GM21717 (cell line): ENCODE measurements around the gene STK16.
A peak's percentile ranks its signal among the peaks of the same experiment; 100 is the strongest.
"Not testable (repeated sequence)": the region's sequence is repeated elsewhere in the genome, so short reads cannot be mapped to it uniquely, and the experiment has no call there.

Source experiments
- ATAC-seq: cut with Tn5 transposase; IDR thresholded peaks from one replicate; pipeline ENCODE4 v1.9.1; 2021; ENCODE audit warnings: mild to moderate bottlenecking, moderate library complexity; ENCODE audit not compliant: unreplicated experiment

The STK16 gene

DNA sequence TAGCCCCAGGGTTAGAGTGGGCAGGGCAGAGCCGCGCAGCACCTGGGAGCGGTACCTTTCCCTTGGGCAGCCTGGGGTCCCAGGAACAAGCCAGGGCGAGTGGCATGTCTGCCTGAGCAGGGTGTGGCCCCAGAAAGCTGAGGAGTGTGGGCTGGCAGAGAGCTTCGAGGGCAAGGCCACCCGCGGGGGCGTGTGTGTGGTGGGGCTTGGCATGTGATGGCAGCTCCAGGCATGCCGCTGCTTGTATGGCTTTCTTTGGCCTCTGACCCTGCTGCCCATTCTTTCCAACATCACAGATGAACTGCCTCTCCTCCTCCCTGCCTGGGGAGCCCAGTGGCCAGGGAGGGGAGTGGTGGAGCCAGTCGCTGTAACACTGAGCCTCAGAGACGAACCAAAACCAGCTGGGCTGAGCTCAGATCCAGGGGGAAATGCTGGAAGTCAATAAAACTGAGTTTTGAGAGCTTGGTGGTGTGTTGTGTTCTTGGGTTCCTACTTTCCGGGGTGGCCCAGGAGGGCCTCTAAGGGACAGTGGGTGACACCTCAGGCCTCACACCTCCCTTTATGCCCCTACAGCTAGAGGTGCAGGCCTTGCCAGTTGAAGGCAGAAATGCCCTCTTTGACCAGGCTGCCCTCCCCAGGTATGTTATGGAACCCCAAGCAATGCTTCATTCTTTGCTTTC, 41.3 kb downstream of the STK16 start:
- ATAC-seq: no peak

DNA sequence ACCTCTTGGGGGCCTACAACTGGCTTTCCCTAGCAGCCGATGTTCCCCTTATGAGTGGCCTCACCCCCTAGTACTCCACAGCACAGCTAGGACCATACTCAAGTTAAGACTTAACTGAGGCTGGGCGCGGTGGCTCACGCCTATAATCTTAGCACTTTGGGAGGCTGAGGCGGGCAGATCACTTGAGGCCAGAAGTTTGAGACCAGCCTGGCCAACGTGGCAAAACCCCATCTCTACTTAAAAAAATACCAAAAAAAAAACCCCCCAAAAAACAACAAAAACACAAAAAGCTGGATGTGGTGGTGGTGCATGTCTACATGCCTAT, 41.8 kb downstream of the STK16 start:
- ATAC-seq: not testable (repeated sequence)

DNA sequence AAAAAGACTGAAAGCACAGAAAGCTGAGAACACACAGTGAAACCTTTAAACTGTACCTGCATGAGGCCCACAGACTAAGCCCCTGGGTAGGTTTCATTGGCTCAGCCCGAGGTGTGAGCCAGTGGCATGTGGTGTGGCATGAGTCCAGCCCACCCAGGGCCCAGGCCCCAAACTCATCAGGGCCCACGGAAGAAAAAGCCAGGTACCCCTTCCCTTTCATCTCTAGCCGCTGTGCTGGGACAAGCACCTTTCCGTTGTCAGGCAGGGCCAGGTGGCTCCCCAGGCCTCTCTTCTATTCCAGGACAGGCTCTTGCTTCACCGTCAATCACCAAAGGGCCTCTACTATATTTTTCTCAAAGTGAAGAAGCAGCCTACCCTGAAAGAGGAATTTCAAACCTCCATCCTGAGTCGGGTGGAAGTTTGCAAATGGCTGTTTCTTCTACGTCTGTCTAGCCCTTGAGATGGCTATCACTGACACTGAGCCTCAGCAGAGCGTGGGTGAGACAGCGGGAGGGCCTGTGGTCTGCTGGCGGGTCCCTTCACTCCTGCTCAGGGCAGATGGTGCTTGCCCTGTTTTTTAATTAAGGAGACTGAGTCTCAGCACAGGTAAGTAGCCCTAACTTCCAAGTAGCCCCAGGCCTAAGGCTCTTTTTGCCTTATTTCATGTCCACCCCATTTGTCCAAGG, 42.4 kb downstream of the STK16 start:
- no peak for ATAC-seq

DNA sequence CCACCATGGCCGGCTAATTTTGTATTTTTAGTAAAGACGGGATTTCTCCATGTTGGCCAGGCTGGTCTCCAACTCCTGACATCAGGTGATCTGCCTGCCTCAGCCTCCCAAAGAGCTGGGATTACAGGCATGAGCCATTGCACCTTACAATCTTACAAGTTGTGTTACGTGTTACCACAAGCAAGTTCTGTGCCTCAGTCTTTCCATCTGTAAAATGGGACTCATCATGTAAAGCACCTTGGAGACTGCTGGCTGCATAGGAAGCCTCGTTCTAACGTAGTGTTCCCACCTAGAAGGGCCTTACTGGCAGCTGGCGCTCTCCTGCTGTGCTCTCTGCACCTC, 43.9 kb downstream of the STK16 start:
- no peak for ATAC-seq

DNA sequence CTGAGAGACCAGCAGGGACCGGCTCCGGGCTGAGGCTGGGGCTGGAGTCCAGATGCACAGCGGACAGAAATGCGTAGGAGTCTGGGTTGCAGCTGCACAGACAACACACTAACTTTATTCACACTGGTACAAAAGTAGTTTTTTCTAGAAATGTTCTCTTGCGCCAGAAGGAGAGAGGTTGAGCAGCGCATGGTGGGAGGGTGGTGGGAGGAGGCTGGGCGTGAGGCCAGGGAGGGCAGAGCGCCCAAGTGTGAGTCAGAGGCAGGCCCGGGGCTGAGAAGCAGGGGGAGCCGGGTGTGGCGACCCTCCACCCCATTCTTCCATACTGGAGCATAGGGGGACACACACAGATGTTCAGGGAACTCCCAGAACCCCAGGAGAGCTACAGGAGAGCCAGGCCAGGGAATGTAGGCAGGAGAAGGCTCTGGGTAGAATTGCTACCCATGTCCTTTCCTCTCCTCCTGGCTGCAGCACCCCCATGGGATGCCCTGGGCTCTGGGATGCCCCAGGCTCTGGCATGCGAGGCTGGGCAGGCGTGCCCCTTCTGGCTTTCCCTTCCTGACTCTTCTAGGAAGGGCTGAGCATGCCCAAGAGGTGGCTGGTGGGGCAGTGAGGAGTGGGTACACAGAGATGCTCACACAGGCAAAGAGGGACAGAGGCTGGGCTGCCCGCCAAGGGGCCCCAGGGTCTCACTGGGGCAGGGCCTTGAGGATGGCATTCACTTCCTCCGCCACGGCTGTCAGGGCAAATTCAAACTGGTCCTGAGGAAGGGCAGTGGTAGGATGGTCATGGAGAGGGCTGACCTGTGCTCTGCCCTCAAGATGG, 44.5 kb downstream of the STK16 start:
- no peak for ATAC-seq

DNA sequence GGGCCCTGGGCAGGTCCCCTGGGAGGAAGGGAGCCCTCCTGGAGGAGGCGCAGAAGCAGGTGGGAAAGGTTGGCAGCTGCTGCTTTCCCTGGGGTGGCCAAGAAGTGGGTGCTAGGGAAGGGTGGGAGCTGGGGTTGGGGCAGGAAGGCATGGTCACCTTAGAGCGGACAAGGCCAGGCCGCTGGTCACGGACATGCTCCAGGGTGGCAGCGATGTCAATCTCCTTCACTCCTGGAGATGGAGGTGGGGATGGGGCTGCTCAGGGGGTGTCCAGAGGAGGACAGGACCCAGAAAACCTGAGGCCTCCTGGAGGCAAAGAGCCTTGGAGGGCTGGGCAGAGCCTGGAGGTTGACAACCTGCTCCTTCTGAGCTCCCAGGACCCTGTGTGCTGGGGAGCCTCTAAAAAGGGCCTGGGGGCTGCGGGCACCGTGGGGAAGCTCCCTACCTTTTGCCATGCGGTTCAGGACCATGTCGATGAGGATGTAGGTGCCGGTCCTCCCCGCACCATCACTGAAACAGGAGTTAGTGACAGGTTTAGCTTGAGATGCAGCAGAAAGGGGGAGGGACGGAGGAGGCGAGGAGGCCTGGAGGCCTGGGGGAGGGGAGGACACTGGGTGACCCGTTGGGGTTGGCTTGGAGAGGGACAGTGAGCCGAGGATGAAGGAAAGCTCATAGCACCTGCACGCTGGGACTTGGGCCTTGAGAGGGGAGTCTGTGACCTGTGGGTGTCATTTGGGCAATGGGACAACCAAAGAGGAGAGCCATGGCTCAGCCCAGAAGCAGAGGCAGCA, 45.3 kb downstream of the STK16 start:
- no peak for ATAC-seq

DNA sequence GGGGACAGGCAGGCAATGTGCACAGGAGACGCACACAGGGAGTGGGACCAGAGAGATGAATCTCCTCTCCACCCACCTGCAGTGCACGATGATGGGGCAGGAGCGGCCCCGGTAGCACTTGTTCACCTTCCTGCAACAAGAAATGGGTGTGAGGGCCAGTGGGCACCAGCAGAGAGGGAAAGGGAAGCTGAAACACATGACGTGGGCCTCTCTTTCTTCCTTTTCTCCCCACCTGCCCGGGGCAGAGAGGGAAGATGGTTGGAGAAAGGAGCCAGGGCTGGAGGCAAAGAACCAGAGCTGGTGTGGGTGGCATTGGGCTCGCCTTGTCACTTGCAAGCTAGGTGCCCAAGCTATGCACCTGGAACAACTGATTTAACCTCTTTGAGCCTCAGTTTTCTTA, 46.1 kb downstream of the STK16 start:
- ATAC-seq: no peak

DNA sequence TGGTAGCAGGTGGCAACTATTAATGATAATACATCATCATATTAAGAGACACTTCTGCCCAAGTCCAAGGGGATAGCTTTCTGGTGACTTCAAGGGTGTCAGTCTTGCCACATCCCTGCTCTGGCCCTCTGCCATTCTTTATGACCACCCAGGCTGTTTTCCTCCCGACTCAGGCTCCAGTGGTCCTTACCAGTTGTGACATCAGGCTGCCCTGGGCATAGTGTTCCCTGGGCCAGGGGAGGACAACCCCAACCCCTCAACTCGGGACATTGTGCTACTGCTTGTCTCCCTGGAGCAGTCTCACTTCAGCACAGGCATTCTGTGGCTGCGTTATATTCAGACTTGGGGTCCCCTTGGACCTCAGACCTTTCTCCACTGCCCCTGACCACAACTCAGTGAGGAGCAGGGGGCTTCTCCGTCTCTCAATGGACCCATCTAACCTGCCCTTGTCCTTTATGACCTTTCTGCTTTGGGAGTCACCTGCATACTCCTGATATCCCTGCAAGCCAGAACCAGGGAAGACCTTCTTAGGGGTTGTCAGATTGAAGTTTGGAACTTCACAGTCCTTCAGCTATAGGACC, 46.7 kb downstream of the STK16 start:
- no peak for ATAC-seq

DNA sequence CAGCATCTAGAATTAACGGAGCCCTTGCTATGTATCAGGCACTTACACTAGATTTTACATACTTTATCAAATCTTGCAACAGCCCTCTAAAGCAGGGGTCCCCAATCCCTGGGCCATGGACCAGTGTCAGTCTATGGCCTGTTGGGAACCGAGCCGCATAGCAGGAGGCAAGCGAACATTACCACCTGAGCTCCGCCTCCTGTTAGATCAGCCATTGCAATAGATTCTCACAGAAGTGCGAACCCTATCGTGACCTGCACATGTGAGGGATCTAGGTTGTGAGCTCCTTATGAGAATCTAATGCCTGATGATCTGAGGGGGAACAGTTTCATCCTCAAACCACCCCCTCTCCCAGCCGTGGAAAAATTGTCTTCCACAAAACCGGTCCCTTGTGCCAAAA, 47.3 kb downstream of the STK16 start:
- ATAC-seq: no peak

DNA sequence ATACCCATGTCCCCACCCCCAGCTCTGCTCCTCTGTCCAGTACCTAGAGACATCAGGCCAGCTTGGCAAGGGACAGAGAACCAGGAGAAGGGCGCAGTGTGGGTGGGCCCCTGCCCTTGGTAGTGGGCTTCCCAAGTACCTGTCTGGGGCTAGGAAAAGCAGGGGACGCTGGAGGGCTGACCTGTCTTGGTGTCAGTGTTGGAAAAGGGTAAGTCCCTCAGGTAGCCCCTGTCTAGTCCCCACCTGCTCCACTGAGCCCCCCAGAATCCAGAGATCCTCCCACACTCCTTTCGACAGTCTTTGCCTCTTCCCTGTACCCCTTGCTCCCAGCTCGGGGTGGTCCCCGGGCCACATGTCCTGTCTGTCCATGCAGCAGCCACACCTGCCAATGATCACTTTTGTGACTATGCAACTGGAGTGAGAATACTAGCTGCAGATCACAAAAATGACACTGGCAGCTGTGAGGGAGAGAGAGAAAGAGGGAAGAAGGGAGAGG, 48.5 kb downstream of the STK16 start:
- no peak for ATAC-seq

DNA sequence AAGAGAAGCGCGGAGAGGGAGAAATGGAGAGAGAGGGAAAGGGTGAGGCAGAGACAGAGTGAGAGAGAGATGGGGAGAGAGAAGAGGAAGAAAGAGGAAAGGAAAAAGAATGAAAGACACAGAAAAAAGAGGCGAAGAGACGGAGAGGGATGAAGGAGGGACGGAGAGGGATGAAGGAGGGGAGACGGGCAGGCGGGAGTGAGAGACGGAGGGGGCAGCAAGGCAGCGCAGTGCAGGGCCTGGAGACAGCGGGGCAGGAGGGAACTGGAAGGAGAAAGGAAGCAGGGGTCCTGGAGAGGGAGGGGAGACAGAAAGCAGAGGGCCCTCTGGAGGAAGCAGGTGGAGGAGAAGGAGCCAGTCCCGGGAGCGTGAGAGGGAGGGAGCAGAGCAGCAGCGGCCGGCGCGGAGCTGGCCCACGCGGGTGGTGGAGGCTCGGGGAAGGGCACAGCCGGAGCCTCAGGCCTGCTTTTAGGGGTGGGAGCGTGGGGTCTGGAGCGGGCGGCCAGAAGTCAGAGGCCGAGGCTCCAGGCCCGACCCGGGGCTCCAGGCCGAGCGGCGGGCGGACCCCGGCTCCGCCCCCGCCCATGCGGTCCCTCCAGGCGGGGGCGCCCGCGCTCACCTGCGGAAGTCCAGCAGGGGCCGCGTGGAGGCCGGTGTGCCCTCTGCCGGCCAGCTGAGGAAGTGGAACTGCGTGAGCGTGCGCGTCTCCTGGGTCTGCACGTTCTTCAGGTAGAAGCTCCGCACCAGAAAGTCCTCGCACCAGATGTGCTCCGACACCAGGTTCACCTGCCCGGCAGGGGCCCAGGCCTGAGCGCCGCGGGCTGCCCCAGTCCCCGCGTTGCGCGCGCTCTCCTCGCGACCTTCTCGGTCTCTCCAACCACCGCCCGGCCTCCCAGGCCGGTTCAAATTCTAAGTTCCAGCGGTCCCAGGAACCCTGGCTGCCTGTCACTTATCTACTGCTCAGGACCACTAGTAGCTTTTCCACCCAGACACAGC, 49.4 kb downstream of the STK16 start:
- ATAC-seq: peak; percentile 87

DNA sequence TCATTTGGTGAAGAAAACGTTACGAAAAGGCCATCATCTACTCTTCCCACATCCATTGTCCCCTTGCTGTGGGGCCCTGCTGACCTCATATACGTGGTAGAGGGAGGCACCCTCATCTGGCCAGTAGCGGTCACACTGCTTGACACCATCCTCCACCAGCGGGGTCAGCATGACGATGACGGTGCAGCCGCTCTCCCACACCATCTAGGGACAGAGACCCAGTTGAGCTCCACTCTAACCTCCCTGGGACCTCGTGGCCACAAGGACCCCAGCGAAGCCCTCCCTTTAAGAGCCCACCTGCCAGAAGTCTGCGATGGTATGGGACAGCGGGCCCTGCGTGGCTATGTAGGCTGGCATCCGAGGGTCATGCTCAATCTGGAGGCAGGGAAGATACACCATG, 50.9 kb downstream of the STK16 start:
- ATAC-seq: no peak

DNA sequence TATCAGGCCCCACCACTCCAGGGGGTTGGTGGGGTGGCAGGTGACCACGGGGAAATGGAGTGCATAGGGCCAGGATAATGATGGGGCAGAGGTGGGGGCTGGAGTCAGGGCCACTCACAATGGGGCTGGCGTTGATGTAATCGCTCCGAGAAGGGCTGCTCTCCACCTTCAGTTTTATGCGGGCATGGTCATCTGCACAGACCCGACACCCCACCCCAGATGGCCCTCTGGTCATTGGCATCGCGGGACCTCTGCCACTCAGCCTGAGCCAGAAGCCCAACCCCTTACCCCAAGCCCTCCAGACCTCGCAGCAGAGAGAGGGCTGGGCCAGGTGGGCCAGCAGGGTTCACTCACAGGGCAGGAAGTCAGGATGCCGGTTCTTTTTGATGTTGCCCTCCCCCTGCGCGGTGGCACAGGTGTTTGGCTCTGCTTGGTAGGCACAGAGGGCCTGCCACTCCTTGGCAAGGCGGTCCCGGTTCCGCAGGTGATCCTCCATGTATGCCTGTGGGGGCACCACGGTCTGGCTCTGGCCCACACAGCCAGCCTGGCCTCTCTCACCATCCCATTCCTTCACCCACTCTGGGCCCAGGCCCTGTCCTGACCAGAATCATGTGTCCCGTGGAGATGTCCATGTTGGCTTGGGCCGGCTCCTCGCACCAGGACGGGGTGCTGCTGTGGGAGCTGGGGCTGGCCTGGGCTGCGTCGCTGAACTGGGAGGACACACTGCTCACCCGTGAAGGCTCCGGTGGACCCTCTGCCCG, 51.5 kb downstream of the STK16 start:
- no peak for ATAC-seq

DNA sequence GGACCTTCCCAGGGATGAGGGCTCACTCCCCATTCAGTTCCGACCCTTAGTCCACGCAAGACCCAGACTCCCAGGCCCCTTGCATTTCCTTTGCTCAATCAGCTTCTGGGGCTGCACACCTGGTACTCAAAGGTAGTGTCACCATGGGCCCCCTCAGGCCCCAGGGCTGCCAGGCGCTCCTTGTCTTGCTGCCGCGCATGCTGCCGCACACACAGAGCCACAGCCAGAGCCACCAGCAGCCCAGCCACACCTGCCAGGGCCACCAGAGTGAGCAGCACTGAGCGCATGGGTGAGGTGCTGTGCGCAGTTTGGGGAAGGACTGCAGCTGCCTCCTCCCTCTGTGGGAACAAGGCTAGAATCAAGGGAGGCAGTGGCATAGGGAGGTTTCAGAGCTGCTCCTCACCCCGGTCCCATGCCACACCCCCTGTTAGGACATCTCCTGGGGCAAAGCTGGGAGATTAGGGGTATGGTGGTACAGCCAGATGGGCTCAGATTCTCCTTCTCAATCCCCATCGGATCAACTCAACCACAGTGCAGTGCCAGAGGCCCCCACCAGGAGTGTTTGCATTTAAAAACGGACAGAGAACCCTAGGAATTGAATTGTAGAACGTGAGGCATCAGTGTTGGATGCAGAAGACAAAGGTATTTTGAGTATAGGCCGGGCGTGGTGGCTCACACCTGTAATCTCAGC, 52.6 kb downstream of the STK16 start:
- no peak for ATAC-seq

DNA sequence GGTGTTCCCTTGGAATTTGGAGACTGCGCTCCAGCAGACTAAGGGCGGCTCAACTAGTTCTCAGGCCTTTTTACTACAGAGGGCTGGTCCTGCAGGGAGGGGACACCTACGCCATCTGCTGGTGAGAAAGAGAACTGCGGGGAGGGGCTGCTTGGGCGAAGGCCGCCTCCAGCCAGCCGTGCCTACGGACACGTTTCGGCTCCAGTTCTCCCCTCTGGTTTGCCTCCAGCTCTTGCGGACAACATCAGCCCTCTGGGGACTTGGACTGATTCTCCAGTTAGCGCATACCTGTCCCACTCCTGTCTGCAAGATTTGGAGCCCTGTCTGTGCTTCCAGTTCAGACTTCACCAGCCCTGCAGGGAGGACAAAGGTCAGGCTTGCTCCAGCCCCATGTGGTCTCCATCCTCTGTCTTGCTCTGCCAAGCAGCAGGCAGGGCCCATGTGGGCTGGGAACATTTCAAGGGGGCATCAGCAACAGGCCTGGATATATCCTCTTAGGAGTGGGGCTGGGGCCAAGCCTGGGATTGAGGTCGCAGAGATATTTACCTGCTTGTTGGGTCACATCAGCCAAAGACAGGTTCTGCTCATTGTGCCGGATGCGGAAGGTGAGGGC, 53.6 kb downstream of the STK16 start:
- ATAC-seq: peak; percentile 62

DNA sequence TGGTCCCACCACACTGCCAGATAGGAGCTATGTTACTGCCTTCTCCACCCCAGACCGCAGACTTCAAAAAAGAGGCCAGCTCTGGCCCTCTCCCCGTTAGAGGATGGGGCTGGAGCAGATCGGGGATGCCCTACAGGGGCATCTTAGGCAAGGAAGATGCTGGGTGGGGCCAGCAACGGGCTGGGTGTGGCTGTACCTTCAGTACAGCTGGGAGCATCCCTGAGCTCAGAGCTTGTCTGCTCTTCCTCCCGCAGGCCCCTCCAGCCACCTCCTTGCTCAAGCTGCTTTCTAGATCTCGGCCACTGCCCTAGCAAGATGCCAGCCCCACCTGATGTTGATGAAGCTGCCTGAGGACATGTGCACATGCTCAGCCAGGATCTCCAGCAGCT, 54.1 kb downstream of the STK16 start:
- ATAC-seq: no peak
